A172 (cell line): ENCODE data around the gene COQ6. TPM values are rescaled to one million over a fixed set of nuclear protein-coding genes. Genes with fewer than 3 reads are reported as not detected.
"Not testable (repeated sequence)": the region's sequence is repeated elsewhere in the genome, so short reads cannot be mapped to it uniquely, and the experiment has no call there.

ENCODE experiments used
- DNase-seq: peaks from one replicate; pipeline ENCODE4 v3.0.0-alpha.2; 2015; ENCODE audit warnings: low spot score
- total RNA-seq: library from RNA; depleted of rRNA; stranded (reverse); fragments of >200 nt; shearing (Covaris generic); gene quantifications from 2 replicates; pipeline ENCODE4 v1.2.3, GENCODE V29; 2014; rRNA removed

COQ6 gene
- total RNA-seq = 19.0 and 19.9 TPM in 2 replicates

DNA sequence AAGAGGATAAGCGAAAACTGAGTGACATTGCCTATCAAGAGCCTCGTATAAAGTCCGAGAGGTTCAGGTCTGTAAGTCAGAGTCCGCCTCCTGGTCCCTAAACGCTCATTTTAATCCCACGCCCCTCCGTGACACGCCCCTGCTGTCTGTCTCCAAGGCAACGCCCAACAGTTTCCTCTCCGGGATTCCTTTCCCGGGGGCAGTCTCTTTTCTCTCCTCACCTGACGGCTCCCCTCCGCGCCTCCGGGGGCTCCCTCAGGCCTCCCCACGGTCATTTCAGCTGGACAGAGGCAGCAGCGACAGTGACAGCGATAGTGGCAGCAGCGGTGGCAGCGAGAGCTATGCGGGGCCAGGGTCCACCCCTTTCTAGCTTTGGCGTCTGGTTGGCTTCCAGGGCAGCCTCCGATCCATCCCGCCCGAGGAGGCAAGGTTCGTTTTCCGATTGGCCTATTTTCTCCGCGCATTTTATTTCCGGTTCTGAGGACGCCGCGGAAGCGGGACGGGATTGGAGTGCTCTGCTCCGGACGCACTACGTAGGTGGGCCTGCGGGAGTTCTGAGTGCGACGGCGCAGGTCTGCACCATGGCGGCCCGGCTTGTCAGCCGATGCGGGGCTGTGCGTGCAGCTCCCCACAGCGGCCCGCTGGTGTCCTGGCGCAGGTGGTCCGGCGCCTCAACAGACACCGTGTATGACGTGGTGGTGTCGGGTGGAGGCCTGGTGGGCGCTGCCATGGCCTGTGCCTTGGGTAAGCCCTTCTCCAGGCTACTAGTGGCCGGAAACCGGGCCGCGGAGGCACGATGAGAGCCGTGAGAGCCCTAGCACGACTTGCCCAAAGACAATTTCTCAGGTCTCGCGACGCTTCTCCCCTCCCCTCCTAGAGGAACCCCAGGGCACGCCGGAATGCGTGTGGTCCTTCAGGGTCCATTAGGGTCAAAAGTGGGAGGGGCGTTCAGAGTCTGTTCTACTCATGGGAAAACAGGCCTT is at the start of gene COQ6, which contains the start of gene FAM161B:
TSS of gene COQ6 (plus strand) at position 551 of the 983 bp plus-strand sequence. CDS start at position 582, 31 bp downstream.
TSS of gene FAM161B (minus strand) at position 343 of the 983 bp plus-strand sequence. CDS start at position 275, 68 bp downstream.
- DNase-seq = peak; percentile 90

DNA sequence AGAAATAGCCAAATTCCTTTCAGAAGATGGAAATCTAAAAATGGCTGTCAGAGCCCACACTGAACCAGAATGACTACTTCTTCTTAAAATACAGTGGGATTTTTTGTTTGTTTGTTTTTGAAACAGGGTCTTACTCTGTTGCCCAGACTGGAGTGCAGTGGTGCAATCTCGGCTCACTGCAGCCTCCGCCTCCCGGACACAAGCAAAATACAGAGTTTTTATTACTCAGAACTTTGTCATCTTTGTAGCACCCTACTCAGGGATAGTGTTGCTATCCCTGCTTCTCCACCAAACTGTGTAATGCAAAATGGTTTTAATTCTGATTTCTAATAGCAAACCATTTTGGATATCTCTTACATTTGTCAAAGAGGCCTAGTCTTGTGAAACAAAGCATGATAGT is 47.1 kb upstream of the COQ6 start:
- DNase-seq = no peak

DNA sequence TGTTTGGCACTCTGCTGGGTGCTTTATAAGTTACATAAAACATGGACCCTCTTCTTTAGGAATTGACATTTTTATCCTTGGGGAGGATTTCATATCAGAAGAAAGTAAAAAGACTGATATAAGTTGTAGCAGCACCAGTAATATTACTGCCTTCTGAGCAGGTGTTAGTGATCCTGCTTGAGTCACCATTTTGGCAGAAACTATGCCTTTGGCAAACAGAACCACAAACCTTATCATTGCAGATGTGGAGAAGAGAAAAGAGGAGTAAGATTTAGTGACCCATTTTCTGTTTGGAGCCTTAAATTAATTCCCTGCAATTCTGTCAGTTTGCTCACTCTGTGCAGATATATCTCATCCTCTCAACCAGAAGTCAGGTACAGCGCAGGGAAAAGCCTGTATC is 40.4 kb upstream of the COQ6 start:
- DNase-seq = no peak

DNA sequence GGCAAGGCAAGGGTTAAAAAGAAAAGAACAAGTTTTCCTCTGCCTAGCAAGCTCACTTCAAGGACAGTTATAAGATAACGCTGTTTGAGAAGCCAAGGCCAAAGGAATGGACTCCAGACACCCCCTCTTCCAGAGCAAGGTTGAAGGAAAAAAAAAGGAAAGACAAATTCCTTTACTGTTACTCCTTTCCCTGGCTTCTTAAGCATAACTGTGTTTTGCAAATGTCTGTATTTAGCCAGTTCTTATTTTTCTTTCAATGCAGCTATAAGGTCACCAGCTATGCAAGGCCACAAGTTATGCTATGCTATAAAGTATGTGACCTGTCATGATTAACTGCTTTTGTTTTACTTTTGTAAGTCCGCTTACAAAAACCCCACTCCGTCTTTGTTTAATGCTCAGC is 36.8 kb upstream of the COQ6 start:
- DNase-seq = no peak

DNA sequence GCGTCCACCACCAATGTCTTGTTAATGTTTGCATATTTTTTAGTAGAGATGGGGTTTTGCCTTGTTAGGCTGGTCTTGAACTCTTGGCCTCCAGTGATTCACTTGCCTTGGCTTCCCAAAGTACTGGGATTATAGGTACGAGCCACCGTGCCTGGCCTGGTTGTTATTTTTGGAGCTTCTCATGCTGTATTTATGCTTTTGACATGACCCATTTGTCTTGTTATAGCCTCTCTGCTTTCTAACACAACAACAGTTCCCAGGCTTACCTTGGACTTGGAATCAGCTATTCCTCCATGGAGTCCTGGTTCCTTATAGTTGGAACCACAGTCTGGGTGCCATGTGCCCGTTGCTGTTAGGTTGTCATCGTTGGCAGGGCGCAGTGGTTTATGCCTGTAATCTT is 33.8 kb upstream of the COQ6 start:
- DNase-seq = no peak

DNA sequence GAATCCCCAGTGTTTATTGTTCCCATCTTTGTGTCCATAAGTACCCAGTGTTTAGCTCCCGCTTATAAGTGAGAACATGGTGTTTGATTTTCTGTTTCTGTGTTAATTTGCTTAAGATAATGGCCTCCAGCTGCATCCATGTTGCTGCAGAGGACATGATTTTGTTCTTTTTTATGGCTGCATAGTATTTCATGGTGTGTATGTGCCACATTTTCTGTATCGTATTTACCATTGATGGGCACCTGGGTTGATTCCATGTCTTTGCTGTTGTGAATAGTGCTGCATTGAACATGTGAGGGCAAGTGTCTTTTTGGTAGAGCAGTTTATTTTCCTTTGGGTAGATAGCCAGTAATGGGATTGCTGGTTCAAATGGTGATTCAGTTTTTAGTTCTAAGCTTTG is 30.6 kb upstream of the COQ6 start:
- DNase-seq = not testable (repeated sequence)

DNA sequence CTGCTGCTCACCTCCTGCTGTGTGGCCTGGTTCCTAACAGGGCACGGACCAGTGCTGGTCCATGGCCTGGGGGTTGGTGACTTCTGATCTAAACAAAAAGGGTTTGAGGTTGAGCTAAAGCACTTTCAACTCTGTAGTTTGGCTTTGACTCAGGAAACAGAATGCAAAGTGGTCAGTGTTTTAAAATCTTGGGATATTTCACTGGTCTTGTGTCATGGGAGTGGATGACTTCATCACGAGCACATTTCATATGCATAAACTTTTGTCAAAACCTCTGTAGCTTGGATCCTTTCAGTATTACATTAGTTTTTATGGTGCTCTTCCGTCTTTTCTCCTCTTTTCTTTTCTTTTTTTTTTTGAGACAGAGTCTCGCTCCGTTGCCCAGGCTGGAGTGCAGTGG is 25.8 kb upstream of the COQ6 start:
- DNase-seq = no peak

DNA sequence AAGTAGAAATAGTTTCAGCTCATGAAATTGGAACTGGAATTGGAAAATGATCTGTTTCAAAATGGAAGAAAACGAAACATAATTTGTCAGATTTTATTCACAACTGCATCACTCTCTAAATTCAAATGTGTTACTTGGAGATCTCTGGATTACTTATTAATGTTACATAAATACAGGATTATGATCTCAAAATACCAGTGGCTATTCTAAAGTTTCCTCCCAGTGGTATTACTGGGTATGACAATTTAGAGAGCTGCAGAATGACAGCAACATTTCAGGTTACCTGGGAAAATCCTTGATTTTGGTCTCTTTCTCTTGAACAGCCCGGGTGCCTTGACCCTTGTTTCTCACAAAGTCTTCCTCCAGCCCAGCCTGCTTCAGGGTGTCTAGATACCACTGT is 14.4 kb upstream of the COQ6 start:
- DNase-seq = no peak

DNA sequence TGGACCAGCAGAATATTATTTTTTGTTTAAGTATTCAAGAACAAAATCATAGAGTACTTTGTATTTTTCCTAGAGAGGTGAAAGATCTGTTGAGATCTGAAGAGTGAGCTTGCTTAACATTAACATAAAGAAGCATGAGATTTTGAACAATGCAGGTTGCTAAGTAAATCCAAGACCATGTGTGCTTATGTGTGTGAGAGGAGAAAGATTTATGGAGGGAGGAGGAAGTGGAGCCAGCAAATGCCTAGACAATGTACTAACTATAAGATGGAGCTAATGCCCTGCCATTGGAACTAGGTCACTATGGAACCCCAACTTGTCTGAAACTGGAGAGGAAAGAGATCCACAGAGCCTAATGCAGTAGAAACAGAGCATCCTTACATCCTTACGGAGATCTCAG is 13.6 kb upstream of the COQ6 start:
- DNase-seq = no peak

DNA sequence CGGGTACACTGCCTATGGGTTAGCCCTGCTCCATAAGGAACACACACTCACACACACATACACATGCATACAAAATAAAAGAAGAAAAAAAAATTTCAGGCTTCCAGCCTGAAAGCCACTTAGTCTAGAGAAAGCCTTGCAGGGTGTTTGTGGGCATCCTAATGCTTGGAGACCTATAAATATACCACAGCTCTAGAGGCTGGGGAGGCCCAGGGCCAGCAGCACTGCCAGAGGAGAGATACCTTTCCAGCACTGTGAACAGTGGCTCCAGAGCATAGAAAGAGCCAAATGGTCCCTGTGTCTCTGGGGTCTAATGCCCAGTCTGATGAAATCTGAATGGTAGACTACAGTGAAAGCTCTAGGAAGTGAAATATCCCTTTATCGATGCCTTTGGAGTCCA is 13.1 kb upstream of the COQ6 start:
- DNase-seq = no peak

DNA sequence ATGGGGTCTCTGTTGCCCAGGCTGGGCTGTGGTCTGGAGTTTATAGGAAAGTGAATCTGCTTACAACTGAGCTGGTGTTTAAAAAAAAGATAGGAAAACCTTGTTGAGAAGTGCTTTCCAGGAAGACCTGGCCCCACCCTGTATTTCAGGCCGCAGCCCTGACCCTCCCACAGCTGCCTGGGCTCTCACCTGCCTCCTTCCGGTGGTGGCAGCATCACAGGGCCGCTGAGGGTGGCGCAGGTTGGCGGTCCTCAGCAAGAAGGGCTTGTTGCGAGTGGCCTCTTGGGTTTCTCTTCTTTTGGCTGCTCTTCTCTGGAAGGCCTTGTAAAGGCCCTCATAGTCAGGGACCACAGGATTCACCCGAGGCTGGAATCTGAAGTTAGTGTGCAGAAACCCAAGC is 7.9 kb upstream of the COQ6 start:
- DNase-seq = no peak

DNA sequence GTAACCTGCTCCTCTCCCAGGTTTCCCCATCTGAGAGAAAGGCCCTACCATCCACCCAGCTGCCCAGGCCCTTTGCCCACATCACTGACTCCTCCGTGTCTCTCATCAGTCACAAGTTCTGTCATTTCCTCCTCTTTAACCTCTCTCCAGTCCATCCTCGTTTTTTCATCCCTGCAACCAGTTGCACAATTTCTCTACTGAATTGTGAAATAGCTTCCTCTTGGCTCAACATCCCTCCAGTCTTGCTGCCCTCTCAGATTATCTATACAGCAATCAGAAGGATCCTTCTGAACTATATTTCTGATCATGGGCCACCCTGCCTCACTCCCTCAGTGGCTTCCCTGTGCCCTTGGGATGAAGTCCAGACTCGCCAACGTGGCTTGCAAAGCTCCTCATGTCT is 7.0 kb upstream of the COQ6 start:
- peak; percentile 2 for DNase-seq

DNA sequence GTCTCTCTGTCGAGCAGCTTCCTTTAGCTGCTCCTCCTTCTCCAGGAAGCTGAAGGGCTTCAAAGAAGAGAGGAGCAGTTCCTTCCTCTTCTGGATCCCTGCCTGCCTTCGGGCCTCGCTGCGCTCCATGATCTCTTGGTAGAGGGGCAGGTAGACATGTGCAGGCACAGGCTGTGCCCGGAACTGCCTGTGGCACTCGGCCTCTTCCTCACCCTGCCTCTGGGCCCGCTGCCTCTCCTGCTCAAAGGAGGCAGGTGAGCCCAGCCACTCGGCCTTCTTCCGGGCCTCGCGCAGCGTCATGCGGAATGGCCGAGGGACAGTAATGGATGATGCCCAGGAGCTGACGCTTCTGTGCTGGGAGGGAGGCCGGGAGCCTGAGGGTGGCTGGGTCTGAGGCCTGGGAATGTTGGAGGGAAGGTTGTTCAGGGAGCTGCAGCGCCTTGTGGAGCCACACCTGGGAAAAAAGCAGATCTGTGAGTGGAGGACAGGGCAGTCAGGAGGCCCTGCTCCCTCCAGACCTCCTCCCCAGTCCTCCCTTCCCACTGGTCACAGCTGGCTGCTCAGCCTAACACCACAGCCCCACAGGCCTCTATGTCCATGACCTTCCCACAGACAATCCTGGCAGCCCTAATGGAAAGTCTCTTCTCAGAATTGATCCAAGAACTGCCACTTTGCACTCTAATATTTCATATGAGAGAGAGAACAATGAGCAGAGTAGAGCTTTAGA is 5.5 kb upstream of the COQ6 start:
- no peak for DNase-seq

DNA sequence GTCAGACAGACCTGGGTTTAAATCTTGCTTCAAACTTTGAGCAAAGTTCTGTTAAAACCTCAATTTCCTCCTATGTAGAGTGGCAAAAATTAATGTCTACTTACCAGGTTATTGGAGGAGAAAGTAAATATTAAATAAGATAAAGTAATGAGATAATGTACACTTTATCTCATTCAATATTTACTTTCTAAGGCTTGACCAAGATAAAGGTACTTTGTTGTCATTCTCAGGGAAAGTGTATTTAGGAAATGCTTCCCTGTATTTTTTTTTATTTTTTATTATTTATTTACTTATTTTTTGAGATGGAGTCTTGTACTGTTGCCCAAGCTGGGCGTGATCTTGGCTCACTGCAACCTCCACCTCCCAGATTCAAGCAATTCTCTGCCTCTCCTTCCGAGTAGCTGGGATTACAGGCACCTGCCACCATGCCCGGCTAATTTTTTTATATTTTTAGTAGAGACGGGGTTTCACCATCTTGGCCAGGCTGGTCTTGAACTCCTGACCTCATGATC is 4.9 kb upstream of the COQ6 start:
- no peak for DNase-seq

DNA sequence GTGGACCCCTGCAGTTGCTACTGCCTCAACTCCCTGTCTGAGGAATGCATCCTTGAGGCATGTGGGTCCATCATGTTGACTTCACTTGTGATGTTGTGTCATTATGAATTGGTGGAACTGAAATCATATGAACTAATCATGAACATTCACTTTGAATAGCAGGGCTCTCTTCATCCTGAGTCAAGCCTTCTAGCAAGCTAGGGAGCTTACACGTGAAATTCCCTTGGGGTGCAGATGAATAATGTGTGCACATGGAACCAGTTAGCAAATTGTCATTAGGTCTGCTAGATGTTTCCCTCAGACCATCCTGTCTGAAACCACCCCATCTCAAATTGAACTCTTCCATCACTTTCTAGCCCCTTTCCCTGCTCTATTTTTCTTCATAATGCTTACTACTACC is 3.6 kb downstream of the COQ6 start:
- no peak for DNase-seq

DNA sequence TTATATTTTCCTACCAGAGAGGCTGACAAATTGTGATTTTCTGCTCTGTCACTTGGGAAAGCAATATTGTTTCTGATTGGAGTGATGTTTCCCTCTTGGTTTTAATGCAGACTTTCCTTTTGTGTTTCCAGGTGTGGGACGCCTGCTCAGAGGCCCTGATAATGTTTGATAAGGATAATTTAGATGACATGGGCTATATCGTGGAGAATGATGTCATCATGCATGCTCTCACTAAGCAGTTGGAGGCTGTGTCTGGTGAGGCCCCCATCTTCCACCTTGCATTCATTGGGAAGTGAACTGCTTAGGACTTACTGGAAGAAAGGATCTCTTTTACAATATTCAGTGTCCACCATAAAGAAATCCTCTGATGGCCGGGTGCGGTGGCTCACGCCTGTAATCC is 5.6 kb downstream of the COQ6 start:
- no peak for DNase-seq

DNA sequence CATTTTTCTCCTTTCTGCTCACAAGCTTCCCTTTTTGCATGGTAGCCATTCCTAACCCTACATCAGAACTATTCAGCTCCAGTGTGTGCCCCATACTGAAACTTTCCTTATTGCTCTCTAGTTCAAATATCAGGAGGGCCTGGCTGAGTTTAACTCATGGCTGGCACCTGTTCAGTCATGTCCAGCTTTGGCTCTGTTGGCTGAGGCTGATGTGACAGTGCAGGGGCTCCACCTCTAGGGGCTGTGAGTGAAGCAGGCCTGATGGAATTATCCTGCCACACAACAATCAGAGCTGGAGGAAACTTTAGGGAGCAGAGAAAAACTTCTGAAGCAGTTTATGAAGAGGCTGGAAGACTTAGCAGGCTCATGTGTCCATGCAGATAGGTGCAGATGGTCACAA is 8.5 kb downstream of the COQ6 start:
- DNase-seq = no peak

DNA sequence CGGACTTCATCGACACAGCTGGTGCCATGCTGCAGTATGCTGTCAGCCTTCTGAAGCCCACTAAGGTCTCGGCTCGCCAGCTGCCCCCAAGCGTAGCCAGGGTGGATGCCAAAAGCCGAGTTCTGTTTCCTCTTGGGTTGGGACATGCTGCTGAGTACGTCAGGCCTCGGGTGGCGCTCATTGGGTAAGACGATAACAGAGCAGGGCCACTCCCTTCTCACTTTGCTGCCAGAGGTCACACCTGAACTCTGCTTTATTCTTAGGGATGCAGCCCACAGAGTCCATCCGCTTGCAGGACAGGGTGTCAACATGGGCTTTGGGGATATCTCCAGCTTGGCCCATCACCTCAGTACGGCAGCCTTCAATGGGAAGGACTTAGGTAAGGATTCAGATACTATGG is 11.1 kb downstream of the COQ6 start:
- DNase-seq = no peak

DNA sequence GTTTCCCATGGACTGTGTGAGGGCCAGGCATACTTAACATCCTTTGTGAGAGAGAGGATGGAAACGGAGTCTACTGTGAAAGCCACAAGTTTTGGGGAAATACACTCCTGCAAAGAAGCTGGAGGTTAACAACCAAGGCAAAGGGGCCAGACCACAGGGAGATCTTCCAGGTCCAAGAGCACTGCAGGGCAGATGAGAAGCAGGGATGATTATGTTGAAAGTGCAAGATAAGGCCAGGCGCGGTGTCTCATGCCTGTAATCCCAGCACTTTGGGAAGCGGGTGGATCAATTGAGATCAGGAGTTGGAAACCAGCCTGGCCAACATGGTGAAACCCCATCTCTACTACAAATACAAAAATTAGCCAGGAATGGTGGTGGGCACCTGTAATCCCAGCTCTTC is 15.1 kb downstream of the COQ6 start:
- no peak for DNase-seq

DNA sequence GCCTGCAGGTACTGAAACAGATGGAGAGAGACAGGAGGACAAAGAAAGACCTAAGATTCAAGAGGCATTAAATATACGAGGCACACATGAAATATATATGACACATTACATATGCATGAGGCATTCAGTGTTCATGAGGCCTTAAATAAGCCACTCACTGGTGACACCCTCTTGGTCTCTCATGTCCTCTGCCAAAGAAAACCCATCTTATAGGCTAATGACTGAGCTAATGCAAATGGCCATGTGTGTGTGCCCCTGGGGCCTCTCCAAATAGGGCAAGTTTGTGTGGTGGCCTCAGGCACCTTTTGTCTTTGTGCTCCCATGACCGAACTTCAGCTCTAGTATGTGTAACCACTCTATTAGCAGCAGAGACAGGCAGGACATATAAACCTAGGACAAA is 18.8 kb downstream of the COQ6 start:
- DNase-seq = no peak

DNA sequence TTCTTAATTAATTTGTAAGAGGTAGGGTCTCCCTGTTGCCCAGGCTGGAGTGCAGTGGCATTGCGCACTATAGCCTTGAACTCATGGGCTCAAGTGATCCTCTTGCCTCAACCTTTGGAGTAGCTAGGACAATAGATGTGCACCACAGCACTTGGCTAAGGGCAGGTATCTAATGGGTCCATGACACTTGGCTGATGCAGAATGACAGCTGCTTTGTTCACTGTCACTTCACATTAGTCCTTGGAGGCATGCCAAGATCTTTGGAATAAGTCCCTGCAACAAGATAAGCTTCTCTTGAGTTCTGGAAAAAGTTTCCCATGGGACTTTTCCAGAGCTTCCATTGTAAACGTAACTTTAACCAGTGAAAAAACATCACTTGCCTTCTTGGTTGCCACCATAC is 23.4 kb downstream of the COQ6 start:
- DNase-seq = no peak

DNA sequence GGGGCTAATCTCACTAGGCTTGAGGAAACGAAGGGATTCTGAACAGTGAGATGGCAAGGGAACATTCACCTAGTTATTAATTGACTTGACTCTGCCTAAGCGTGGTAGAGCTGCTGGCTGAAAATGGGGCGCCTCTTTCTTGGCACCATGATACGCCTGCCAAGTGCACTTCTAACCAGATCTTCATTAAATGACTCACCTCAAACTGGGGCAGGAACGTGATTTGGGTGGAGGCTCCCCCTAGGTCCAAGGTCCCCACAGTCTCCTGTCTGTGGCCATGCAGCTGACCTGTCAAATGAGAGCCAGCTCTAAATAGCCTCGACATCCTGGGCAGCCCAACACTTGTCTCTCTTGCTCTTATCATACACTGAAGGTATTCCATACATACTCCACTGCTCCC is 26.0 kb downstream of the COQ6 start:
- no peak for DNase-seq

DNA sequence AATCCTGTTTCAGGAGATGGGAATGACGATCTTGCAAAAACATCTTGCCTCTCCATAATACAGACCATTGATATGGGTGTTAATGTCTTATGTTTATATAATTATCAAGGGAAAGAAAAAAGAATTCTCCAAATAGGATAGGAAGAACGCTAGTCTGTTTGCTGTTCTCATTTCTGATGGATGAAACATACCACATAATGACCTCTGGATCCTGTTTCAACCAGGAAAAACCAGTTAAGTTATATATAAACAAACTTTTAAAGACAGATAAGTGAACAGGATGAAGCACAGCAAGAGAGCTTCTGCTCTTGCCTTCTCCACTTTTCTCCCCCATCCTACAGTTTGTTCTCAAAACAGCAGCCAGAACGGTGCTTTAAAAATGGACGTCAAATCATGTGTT is 27.8 kb downstream of the COQ6 start:
- DNase-seq = no peak
